Psoas muscle (tissue), 8 donors: ENCODE data around the gene GDF7. TPM values are rescaled to one million over a fixed set of nuclear protein-coding genes. Genes with fewer than 3 reads are reported as not detected.
"Not testable (repeated sequence)": the region's sequence is repeated elsewhere in the genome, so short reads cannot be mapped to it uniquely, and the experiment has no call there.

ENCODE experiments used
- ATAC-seq, 4 donors: fragments of 200-7000 bp; cut with Tn5 transposase; one replicate each; pipeline ENCODE4 v1.9.1; 2020; ENCODE audit warnings: moderate library complexity in 3 of 4, mild to moderate bottlenecking in 2 of 4
- DNase-seq, 2 donors: peaks; one replicate each; pipeline ENCODE4 v3.0.0-alpha.2; 2020
- H3K27ac ChIP-seq: fragments of 200-600 bp; one replicate; pipeline ENCODE4 v1.8.0; 2022
- H3K27me3 ChIP-seq, 3 donors: fragments of 200-600 bp in 1 of 3; one replicate each; pipeline versions ENCODE4 v1.6.1 to v1.8.0; 2013 to 2022; ENCODE audit warnings: low read length in 2 of 3, mild to moderate bottlenecking in 2 of 3, moderate library complexity in 1 of 3; ENCODE audit not compliant: insufficient read depth in 3 of 3
- H3K36me3 ChIP-seq, 2 donors: fragments of 200-600 bp in 1 of 2; one replicate each; pipeline versions ENCODE4 v1.6.1 to v1.8.0; 2013 to 2022; ENCODE audit warnings: low read depth in 1 of 2, mild to moderate bottlenecking in 1 of 2, moderate library complexity in 1 of 2; ENCODE audit not compliant: insufficient read depth in 1 of 2
- H3K4me1 ChIP-seq: fragments of 200-600 bp; one replicate; pipeline ENCODE4 v1.8.0; 2022
- H3K4me3 ChIP-seq: fragments of 200-600 bp; one replicate; pipeline ENCODE4 v1.8.0; 2022; ENCODE audit warnings: mild to moderate bottlenecking
- H3K9me3 ChIP-seq: fragments of 200-600 bp; one replicate; pipeline ENCODE4 v1.8.0; 2022
- CTCF ChIP-seq: fragments of 200-600 bp; IDR thresholded peaks from one replicate; pipeline ENCODE4 v1.8.0; 2022; ENCODE audit warnings: antibody characterized with exemption
- WGBS, 3 donors: extraction: QIAGEN DNeasy Blood & Tissue Kit; methylation state at CpG; one replicate each; pipeline versions ENCODE4 v1.1.6 to v1.1.7; 2013; 5-methylcytosine and 5-hydroxymethylcytosine counted together
- intact Hi-C, 2 donors: fragments of 100-400 bp; cut with DNase I; formaldehyde crosslinking; loops; one replicate each; pipeline versions ENCODE4 v1.11.0 to v1.14.2; 2022
- polyA plus RNA-seq, 3 donors: library from polyadenylated mRNA; stranded (reverse); fragments of 200-250 nt; gene quantifications; one replicate each; pipeline ENCODE4 v1.2.3, GENCODE V29; 2013
- total RNA-seq, 4 donors: library from RNA; stranded (reverse); fragmentation: NEBNext Ultra II Directional in 2 of 4; extraction: Animal tissue kit (Norgen Biotek cat#: 25700) in 2 of 4; gene quantifications; one replicate each; pipeline versions ENCODE4 v1.2.1 to v1.2.4, GENCODE V29; 2021 to 2023
- donor health status: healthy with polysubstance abuse.
- donor health status: DM: no; HTN: no; CAD: no; lungs with moderate emphysema.
- donor health status: Bipolar disorder and iron deficiency.
- donor health status: healthy.
- donor health status: DM: yes; HTN: yes; CAD: no.
- donor health status: DM: no; HTN: no; CAD: no.
- donor health status: DM: no; HTN: no; CAD: no.
- donor health status: DM: yes; HTN: yes; CAD: no.

The GDF7 gene
- total and polyA plus RNA-seq, 7 donors, result 0.03 to 0.94 (median 0.04) TPM

DNA sequence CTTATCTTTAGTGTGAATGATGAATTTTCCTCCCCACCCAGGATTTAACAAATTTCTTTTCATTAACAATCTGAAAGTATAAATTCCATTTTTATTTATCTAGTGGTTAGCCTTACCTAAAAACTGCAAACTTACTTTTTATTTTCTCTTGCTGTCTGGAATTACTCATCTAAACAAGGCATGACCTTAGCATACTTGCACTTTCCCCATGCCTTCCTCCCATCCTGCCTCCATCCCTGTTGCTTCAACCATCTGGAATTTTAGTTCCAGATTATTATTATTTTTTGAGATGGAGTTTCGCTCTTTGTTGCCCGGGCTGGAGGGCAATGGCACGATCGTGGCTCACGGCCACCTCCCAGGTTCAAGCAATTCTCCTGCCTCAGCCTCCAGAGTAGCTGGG, 35.6 kb downstream of the GDF7 start:
- no peaks in the 10 kb centered on the region for H3K4me1 ChIP-seq
- 96 to 98% (median 97%) methylated on average over 5 of the region's 5 CpGs for WGBS, 3 donors
- no peak overlapping the region for H3K4me3 ChIP-seq
- H3K27me3 ChIP-seq, result no peaks in the 10 kb centered on the region
- intact Hi-C loops, result no loop called here
- H3K36me3 ChIP-seq, result no peaks in the 10 kb centered on the region
- no peaks in the 10 kb centered on the region for H3K9me3 ChIP-seq
- no peak for TF ChIP-seq CTCF
- no peak overlapping the region for H3K27ac ChIP-seq
- no peak for DNase-seq
- no peak for ATAC-seq

DNA sequence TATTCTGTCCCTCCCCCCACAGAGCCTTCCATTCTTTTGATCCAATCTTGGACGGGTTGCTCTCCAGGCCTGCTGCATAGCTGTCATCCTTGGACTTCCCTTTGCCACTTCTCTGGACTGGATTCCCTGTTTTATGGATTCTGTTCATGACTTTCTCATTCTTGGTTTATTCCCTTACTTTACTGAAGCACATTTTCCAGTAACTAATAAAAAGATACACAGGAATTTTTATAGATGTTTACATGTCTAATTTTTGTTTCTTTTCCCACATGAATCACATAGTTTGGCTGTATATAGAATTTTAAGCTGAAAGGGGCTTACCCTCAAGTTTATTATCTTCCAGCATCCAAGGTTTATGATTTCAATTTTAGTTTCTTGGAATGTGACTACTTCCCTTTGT, 37.9 kb downstream of the GDF7 start:
- WGBS, 3 donors, result 77 to 85% (median 81%) methylated on average over 1 of the region's 1 CpG
- H3K4me1 ChIP-seq, result no peaks in the 10 kb centered on the region
- no peak overlapping the region for H3K4me3 ChIP-seq
- no peaks in the 10 kb centered on the region for H3K27me3 ChIP-seq
- DNase-seq, result no peak
- no peaks in the 10 kb centered on the region for H3K36me3 ChIP-seq
- intact Hi-C loops, result no loop called here
- no peak for ATAC-seq
- H3K27ac ChIP-seq, result no peak overlapping the region
- TF ChIP-seq CTCF, result no peak
- no peaks in the 10 kb centered on the region for H3K9me3 ChIP-seq

GRCh38 chr2:20706217-20706616, 39.3 kb downstream of the GDF7 start:
- no peak overlapping the region for H3K4me3 ChIP-seq
- DNase-seq (no peak), ATAC-seq (no peak)
- intact Hi-C loops, result no loop called here
- no peak for TF ChIP-seq CTCF
- H3K4me1 ChIP-seq, result no peaks in the 10 kb centered on the region
- no peaks in the 10 kb centered on the region for H3K9me3 ChIP-seq
- 97 to 100% (median 98%) methylated on average over 2 of the region's 2 CpGs for WGBS, 3 donors
- no peaks in the 10 kb centered on the region for H3K27me3 ChIP-seq
- H3K27ac ChIP-seq, result no peak overlapping the region
- no peaks in the 10 kb centered on the region for H3K36me3 ChIP-seq

GRCh38 chr2:20706786-20707185, 39.8 kb downstream of the GDF7 start:
- Histone ChIP-seq H3K36me3 (no peaks in the 10 kb centered on the region), H3K27ac (no peak overlapping the region), H3K4me1 (no peaks in the 10 kb centered on the region), H3K27me3 (no peaks in the 10 kb centered on the region), H3K9me3 (no peaks in the 10 kb centered on the region), H3K4me3 (no peak overlapping the region)
- DNase-seq (no peak), ATAC-seq (no peak)
- intact Hi-C loops, result no loop called here
- TF ChIP-seq CTCF, result no peak
- 91 to 96% (median 93%) methylated on average over 3 of the region's 3 CpGs for WGBS, 3 donors

- no peaks in the 10 kb centered on the region for H3K27me3 ChIP-seq
- no peak for TF ChIP-seq CTCF
- H3K4me3 ChIP-seq, result no peak overlapping the region
- ATAC-seq, result no peak
- WGBS, 3 donors, result 88 to 98% (median 93%) methylated on average over 4 of the region's 4 CpGs
- no peak overlapping the region for H3K27ac ChIP-seq
- H3K36me3 ChIP-seq, result no peaks in the 10 kb centered on the region
- H3K9me3 ChIP-seq, result no peaks in the 10 kb centered on the region
- intact Hi-C loops, result no loop called here
- no peak for DNase-seq
- H3K4me1 ChIP-seq, result no peaks in the 10 kb centered on the region
These were observed 40.7 kb downstream of the GDF7 start for GRCh38 chr2:20707601-20708000.

- H3K4me3 ChIP-seq, H3K9me3 ChIP-seq, H3K27me3 ChIP-seq, intact Hi-C loops, H3K27ac ChIP-seq, ATAC-seq, DNase-seq, H3K4me1 ChIP-seq, H3K36me3 ChIP-seq: not testable (repeated sequence)
- WGBS, 3 donors, result 96 to 98% (median 98%) methylated on average over 7 of the region's 7 CpGs
These were observed 44.7 kb downstream of the GDF7 start for GRCh38 chr2:20711641-20712040.

GRCh38 chr2:20713585-20713984, 46.6 kb downstream of the GDF7 start:
- whole genome bisulfite sequencing, 3 donors, result 72 to 91% (median 87%) methylated on average over 3 of the region's 3 CpGs
- H3K9me3 ChIP-seq, H3K36me3 ChIP-seq, intact Hi-C loops, H3K4me1 ChIP-seq, H3K4me3 ChIP-seq, H3K27me3 ChIP-seq, ATAC-seq, H3K27ac ChIP-seq, DNase-seq: not testable (repeated sequence)

DNA sequence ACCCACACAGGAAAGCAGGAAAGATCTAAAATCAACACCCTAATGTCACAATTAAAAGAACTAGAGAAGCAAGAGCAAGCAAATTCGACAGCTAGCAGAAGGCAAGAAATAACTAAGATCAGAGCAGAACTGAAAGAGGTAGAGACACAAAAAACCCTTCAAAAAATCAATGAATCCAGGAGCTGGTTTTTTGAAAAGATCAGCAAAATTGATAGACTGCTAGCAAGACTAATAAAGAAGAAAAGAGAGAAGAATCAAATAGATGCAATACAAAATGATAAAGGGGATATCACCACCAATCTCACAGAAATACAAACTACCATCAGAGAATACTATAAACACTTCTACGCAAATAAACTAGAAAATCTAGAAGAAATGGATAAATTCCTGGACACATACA, 47.5 kb downstream of the GDF7 start:
- ATAC-seq, H3K36me3 ChIP-seq, H3K4me3 ChIP-seq, H3K9me3 ChIP-seq, H3K4me1 ChIP-seq, H3K27ac ChIP-seq, intact Hi-C loops, DNase-seq, H3K27me3 ChIP-seq: not testable (repeated sequence)
- 82 to 98% (median 94%) methylated on average over 2 of the region's 2 CpGs for WGBS, 3 donors
